ENCODE results near the gene CLTA.
"Not testable (repeated sequence)": the region's sequence is repeated elsewhere in the genome, so short reads cannot be mapped to it uniquely, and the experiment has no call there.

Gene CLTA

GRCh38 chr9:36248061-36248460, 57.3 kb downstream of the CLTA start:
- not testable (repeated sequence) for DNase-seq

DNA sequence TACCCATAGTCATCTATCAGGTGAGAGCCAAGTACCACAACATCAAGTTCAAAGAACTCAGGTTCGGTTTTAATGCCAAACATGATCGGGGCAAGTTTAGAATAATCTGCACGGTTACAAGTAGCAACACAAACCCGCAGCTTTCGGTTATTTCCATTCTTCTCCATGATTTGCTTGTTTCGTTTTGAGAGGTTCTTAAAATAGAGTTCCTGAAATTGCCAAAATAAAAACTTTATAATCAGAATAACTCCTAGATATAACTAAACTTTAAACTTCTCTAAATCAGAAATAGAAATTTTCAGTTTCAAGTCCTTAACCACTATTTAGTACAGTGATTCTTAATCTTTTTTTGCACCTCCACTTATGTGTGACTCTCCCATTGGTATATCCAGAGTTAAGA, 58.5 kb downstream of the CLTA start:
- DNase-seq: no peak

GRCh38 chr9:36250079-36250478, 59.4 kb downstream of the CLTA start:
- DNase-seq: no peak

GRCh38 chr9:36251428-36251827, 60.7 kb downstream of the CLTA start:
- DNase-seq: no peak

DNA sequence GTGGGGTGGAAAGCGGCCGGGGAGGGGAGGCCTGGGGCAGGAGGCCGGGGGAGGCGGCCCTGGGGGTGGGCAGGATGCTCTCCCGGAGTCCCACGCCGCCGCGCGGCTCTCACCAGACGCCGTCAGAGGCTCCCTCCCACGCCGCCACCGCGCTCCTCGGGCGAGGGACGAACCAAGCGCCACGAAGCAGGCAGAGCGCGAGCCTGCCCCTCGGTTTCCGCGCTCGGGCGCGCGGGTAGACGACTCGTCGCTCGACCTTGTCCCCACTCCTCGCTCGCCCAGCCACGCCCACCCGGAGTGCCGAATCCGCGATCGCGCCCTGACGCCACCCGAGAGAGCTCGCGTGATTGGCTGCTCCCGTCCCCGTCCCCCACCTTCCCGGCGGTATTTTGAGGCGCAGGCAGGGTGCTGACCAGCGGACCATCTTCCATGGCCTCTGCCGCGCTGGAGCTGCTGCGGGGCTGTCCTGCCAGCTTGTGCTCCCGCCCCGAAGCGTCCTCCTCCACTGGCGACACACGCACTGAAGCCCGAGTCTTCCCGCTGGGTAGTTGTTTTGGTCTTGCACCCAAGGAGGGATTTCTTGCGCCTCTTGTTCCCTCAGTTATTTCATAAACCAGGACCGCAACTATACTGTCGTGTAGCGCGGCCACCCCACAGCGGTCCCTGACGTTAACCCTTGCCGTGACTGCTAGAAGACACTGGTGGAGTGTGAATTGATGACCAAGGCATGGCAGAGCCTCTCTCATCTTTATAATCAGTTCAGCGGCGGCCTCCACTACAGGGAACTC, 67.7 kb downstream of the CLTA start, which contains the start of gene GNE:
Gene GNE (minus strand): TSS at position 241 of the 788 bp plus-strand sequence. CDS start 9,093 bp downstream, outside the sequence.
- DNase-seq: peak; percentile 96

- no peak for DNase-seq
Observed at GRCh38 chr9:36258996-36259533, 68.3 kb downstream of the CLTA start.
